Epithelial cell of umbilical artery (primary cell): ENCODE data around the gene FXYD4. TPM values are rescaled to one million over a fixed set of nuclear protein-coding genes. Genes with fewer than 3 reads are reported as not detected.

ENCODE experiments used
- total RNA-seq: library from RNA; depleted of rRNA; stranded (reverse); fragments of >200 nt; gene quantifications from 2 replicates; pipeline ENCODE4 v1.2.3, GENCODE V29; 2014

FXYD4 gene, protein sequence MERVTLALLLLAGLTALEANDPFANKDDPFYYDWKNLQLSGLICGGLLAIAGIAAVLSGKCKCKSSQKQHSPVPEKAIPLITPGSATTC
- total RNA-seq, result not detected in 2 replicates

DNA sequence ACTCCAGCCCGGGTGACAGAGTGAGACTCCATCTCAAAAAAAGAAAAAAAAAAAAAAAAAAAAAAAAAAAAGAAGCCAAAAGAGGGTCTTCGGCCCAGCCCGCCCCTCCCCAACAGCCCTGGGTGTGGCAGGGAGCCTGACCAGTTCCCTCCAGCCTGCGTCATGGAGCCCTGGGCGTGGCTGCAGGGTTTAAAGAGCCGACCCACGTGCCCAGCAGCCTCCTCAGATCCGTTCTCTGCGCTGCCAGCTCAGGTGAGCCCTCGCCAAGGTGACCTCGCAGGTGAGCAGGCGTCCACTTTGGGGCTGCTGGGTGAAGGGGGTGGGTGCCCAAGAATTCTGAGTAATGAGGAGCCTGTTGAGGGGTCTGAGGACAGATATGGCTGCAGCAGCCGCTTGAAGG, at the start of gene FXYD4:
Gene FXYD4 (plus strand): TSS at position 219 of the 400 bp plus-strand sequence. CDS start 2,111 bp downstream, outside the sequence.

DNA sequence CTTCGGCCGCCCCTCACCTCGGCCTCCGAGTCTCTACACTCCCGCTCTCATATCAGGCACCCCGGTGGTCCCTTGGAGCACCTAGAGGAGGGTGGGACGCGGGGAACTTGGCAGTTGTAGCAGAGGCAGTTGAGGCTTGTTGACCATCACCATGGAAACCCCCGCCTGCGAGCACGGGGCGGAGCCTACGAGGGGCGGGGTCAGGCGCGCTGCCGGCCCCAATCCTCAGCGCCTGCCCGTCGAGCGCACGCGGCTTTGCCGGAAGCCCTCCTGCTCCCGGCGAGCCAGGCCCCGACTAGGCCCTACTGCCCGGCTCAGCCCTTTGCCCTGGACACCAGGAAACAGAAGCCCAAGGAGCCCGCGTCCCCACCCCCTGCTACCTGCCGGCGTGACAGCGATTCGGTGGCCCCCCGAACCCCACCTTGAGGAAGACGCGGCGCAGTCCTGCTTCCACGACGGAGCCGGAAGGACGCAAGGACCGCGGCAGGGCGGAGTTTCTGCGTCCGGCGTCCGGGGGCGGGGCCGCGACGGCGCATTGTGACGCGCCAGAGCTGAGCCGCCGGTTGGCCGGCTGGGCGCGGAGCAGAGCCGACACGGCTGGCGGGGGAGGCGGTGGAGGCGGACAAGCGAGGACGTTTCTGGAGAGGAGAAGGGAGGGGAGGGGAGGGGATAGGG, 37.4 kb downstream of the FXYD4 start, which contains the start of gene HNRNPF:
Gene HNRNPF (minus strand): TSS at position 477 of the 675 bp plus-strand sequence. CDS start 21,302 bp downstream, outside the sequence.

Other genes with a start within 250 kb of the FXYD4 start
- gene CSGALNACT2, start 233.2 kb upstream of the FXYD4 start, total RNA-seq, result 12.0 and 12.3 TPM in 2 replicates
- 1.1 and 1.6 TPM in 2 replicates for gene RASGEF1A, start 104.6 kb upstream of the FXYD4 start, total RNA-seq
- gene HNRNPF, start 37.5 kb downstream of the FXYD4 start, total RNA-seq, result 259 and 349 TPM in 2 replicates
- gene ZNF487, start 65.5 kb downstream of the FXYD4 start, total RNA-seq, result 1.1 and 2.6 TPM in 2 replicates
- 0.65 and 0.91 TPM in 2 replicates for gene ZNF239, start 203.0 kb downstream of the FXYD4 start, total RNA-seq
- 2.3 and 2.7 TPM in 2 replicates for gene ZNF485, start 234.8 kb downstream of the FXYD4 start, total RNA-seq